Left renal cortex interstitium (tissue), 4 donors: ENCODE results near the gene UNG. TPM values are rescaled to one million over a fixed set of nuclear protein-coding genes. Genes with fewer than 3 reads are reported as not detected.
"Not testable (repeated sequence)": the region's sequence is repeated elsewhere in the genome, so short reads cannot be mapped to it uniquely, and the experiment has no call there.

Experiments
- DNase-seq, 4 donors: peaks; one replicate each; pipeline ENCODE4 v3.0.0-alpha.2; 2013; ENCODE audit warnings: low read depth in 4 of 4, low spot score in 2 of 4, missing footprints in 1 of 4
- polyA plus RNA-seq, 4 donors: library from polyadenylated mRNA; unstranded; fragments of 120-200 nt; gene quantifications; one replicate each; pipeline ENCODE4 v1.2.1, GENCODE V29; 2013; ENCODE audit not compliant: insufficient read length in 4 of 4

Gene UNG
- 10 to 100 TPM; 63.4 to 69.3 (median 67.0) TPM for polyA plus RNA-seq

- peak; percentile 86 to 95 (median 90) for DNase-seq
Measured at GRCh38 chr12:109097435-109098182, at the start of gene UNG. Gene UNG (plus strand): TSS chr12:109097597. CDS start chr12:109097680, 83 bp downstream.

- DNase-seq: not testable (repeated sequence)
Measured at GRCh38 chr12:109048706-109049105, 48.7 kb upstream of the UNG start.

- not testable (repeated sequence) for DNase-seq
Measured at GRCh38 chr12:109049794-109050193, 47.6 kb upstream of the UNG start.

GRCh38 chr12:109052097-109052413 lies 45.3 kb upstream of the UNG start:
- DNase-seq: no peak

GRCh38 chr12:109052414-109053323 lies 44.7 kb upstream of the UNG start, which contains the start of gene USP30:
Gene USP30 (plus strand): TSS chr12:109052576. CDS start chr12:109052679, 103 bp downstream.
- DNase-seq: peak; percentile 67 to 82 (median 70)

- DNase-seq: no peak
Measured at GRCh38 chr12:109053382-109054123, 43.8 kb upstream of the UNG start.

GRCh38 chr12:109054124-109054513 lies 43.3 kb upstream of the UNG start:
- not testable (repeated sequence) for DNase-seq

- DNase-seq: no peak
Measured at GRCh38 chr12:109054520-109054919, 42.9 kb upstream of the UNG start.

GRCh38 chr12:109056891-109057290 lies 40.5 kb upstream of the UNG start:
- DNase-seq: no peak

- DNase-seq: no peak
Measured at GRCh38 chr12:109057376-109057775, 40.0 kb upstream of the UNG start.

- no peak for DNase-seq
Measured at GRCh38 chr12:109058773-109059172, 38.6 kb upstream of the UNG start.

GRCh38 chr12:109064143-109064542 lies 33.3 kb upstream of the UNG start:
- no peak for DNase-seq

- no peak for DNase-seq
Measured at GRCh38 chr12:109065154-109065852, 32.1 kb upstream of the UNG start.

- no peak for DNase-seq
Measured at GRCh38 chr12:109065853-109066193, 31.6 kb upstream of the UNG start.

- DNase-seq: no peak
Measured at GRCh38 chr12:109069307-109070271, 27.8 kb upstream of the UNG start.

GRCh38 chr12:109074866-109075265 lies 22.5 kb upstream of the UNG start:
- no peak for DNase-seq

GRCh38 chr12:109082751-109083150 lies 14.6 kb upstream of the UNG start:
- no peak for DNase-seq

GRCh38 chr12:109084425-109084824 lies 13.0 kb upstream of the UNG start:
- no peak for DNase-seq

GRCh38 chr12:109085590-109085989 lies 11.8 kb upstream of the UNG start:
- DNase-seq: no peak
